ENCODE data around the gene DOK3.
"Not testable (repeated sequence)": the region's sequence is repeated elsewhere in the genome, so short reads cannot be mapped to it uniquely, and the experiment has no call there.

The DOK3 gene

GRCh38 chr5:177534433-177534832, 24.8 kb upstream of the DOK3 start:
- DNase-seq (ENCODE audit: low read depth) = not testable (repeated sequence)

- no peak for DNase-seq (ENCODE audit: low read depth)
Observed at GRCh38 chr5:177531209-177531940, 21.7 kb upstream of the DOK3 start.

GRCh38 chr5:177530638-177531037, 21.0 kb upstream of the DOK3 start:
- DNase-seq (ENCODE audit: low read depth) = no peak

GRCh38 chr5:177529247-177530203, 19.9 kb upstream of the DOK3 start:
- no peak for DNase-seq (ENCODE audit: low read depth)

- DNase-seq (ENCODE audit: low read depth) = no peak
Observed at GRCh38 chr5:177528631-177529030, 19.0 kb upstream of the DOK3 start.

- DNase-seq (ENCODE audit: low read depth) = no peak
Observed at GRCh38 chr5:177527595-177527994, 18.0 kb upstream of the DOK3 start.

GRCh38 chr5:177526791-177527190, 17.2 kb upstream of the DOK3 start:
- DNase-seq (ENCODE audit: low read depth) = no peak

- DNase-seq (ENCODE audit: low read depth) = no peak
Observed at GRCh38 chr5:177526191-177526590, 16.6 kb upstream of the DOK3 start.

GRCh38 chr5:177524941-177525655, 15.5 kb upstream of the DOK3 start:
- DNase-seq (ENCODE audit: low read depth) = no peak

GRCh38 chr5:177524539-177524900, 14.9 kb upstream of the DOK3 start:
- DNase-seq (ENCODE audit: low read depth) = no peak

GRCh38 chr5:177523711-177524538, 14.3 kb upstream of the DOK3 start:
- DNase-seq (ENCODE audit: low read depth) = no peak

GRCh38 chr5:177520916-177521513, 11.4 kb upstream of the DOK3 start:
- no peak for DNase-seq (ENCODE audit: low read depth)

- no peak for DNase-seq (ENCODE audit: low read depth)
Observed at GRCh38 chr5:177520271-177520670, 10.6 kb upstream of the DOK3 start.

GRCh38 chr5:177519463-177520235, 10.0 kb upstream of the DOK3 start:
- DNase-seq (ENCODE audit: low read depth) = no peak

- DNase-seq (ENCODE audit: low read depth) = peak; percentile 91
Observed at GRCh38 chr5:177516601-177517568, 7.3 kb upstream of the DOK3 start, which contains the start of gene DDX41. DDX41 (minus strand) TSS chr5:177516961; CDS start chr5:177516945, 16 bp downstream.

- DNase-seq (ENCODE audit: low read depth) = no peak
Observed at GRCh38 chr5:177515580-177515979, 6.0 kb upstream of the DOK3 start.

GRCh38 chr5:177514541-177514940, 4.9 kb upstream of the DOK3 start:
- DNase-seq (ENCODE audit: low read depth) = no peak

GRCh38 chr5:177513500-177513899, 3.9 kb upstream of the DOK3 start:
- DNase-seq (ENCODE audit: low read depth) = no peak

- no peak for DNase-seq (ENCODE audit: low read depth)
Observed at GRCh38 chr5:177512736-177513380, 3.2 kb upstream of the DOK3 start.

Data from stimulated activated CD4-positive, alpha-beta T cell treated with anti-CD3 and anti-CD28 coated beads, Interleukin-2, amount 100 ng/mL, for 4 hours (primary cell).